Prostate gland (tissue), 2 donors: Measurements from ENCODE around the gene SAMD4A.

ENCODE experiments used
- CTCF ChIP-seq, 4 experiments: fragments of 200-600 bp in 2 of 4; fragments of 450-650 bp in 2 of 4; sonication (generic) in 2 of 4; IDR thresholded peaks; 1 replicate in 3 of 4; 2 replicates in 1 of 4; pipeline ENCODE4 v1.5.1; 2016 to 2019; ENCODE audit warnings: antibody characterized with exemption in 4 of 4, mild to moderate bottlenecking in 2 of 4, moderate library complexity in 2 of 4
- POLR2A ChIP-seq: fragments of 450-650 bp; IDR thresholded peaks from one replicate; pipeline ENCODE4 v1.6.1; 2016; ENCODE audit warnings: antibody characterized with exemption, mild to moderate bottlenecking

- TF ChIP-seq POLR2A (no peak), CTCF (IDR thresholded peaks at IDR 0.05) (no peak)
Measured at GRCh38 chr14:54728700-54729527, 162.0 kb downstream of the SAMD4A start.
